OCI-LY1 (cell line): ENCODE results near the gene IMMP1L.

Experiments used
- CTCF ChIP-seq: fragments of 200-600 bp; sonication (generic), shearing (Covaris generic); IDR thresholded peaks from 2 replicates; pipeline ENCODE4 v1.5.1; 2017; ENCODE audit warnings: mild to moderate bottlenecking, antibody characterized with exemption, low read length, moderate library complexity, mixed read lengths
- EZH2 ChIP-seq: fragments of 200-600 bp; sonication (generic), shearing (Covaris generic); IDR thresholded peaks from 2 replicates; pipeline ENCODE4 v1.8.0; 2017; ENCODE audit warnings: borderline replicate concordance, mixed run types, mild to moderate bottlenecking, antibody characterized with exemption, low read length, moderate library complexity, mixed read lengths

DNA sequence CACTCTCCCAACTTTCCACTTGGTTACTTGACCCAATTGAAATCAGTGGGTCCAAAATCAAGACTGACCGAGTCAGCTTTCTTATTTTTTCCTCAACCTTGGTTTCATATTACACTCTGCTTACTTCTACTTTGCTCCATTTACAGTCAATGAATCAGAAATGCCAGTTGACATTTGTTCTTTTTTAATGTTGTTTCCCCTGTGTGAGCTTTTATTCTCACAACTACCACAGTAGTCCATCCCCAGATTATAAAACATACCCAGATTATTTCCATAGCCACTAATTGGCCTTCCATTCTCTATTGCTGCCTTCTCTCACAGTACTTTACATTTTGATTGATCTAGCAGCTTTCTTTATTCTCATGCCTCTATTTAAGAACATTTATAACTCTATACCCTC, 89.8 kb downstream of the IMMP1L start:
- TF ChIP-seq CTCF: no peak
- TF ChIP-seq EZH2: no peak
